HG03060 (cell line): ENCODE measurements around the gene SLC19A1.
"Not testable (repeated sequence)": the region's sequence is repeated elsewhere in the genome, so short reads cannot be mapped to it uniquely, and the experiment has no call there.

Experiments
- ATAC-seq: cut with Tn5 transposase; IDR thresholded peaks from one replicate; pipeline ENCODE4 v1.9.1; 2021; ENCODE audit warnings: low read depth, moderate number of reproducible peaks; ENCODE audit not compliant: unreplicated experiment

The SLC19A1 gene

DNA sequence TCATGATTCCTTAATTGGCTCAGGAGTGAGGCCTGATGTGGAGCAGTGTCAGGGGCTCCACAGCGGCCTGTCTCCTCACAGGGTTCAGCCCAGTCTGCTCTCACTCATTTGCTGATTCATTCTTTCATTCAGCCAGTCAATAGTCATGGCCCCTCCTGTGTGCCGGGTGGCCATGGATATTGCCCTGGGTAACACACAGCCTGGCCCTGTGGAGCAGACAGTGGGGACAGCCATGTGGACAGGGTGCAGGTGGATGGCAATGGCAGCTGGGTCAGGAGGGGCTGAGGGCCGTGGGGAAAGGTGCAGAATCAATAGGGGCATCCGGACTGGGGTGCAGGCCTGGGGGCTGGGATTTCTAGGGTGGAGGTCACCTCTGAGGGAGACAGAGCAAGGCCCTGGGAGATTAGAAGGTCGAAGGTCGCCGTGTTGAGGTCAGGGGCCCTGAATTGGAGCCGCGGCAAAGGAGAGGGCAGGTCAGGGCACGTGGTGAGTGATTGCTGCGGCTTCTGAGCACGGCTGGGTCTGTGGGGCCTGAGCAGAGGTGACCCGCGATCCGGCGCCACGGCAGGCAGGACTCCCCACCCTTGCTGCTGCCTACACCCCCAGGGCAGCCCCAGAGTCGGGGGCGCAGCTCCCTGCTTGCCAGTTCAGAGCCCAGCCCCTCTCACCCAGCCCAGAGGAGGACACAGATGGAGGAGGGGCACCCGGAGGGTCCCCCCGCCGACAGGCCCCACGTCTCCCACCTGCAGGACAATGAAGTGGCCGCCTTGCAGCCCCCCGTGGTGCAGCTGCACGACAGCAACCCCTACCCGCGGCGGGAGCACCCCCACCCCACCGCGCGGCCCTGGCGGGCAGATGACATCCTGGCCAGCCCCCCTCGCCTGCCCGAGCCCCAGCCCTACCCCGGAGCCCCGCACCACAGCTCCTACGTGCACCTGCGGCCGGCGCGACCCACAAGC, 33.4 kb downstream of the SLC19A1 start:
- no peak for ATAC-seq

DNA sequence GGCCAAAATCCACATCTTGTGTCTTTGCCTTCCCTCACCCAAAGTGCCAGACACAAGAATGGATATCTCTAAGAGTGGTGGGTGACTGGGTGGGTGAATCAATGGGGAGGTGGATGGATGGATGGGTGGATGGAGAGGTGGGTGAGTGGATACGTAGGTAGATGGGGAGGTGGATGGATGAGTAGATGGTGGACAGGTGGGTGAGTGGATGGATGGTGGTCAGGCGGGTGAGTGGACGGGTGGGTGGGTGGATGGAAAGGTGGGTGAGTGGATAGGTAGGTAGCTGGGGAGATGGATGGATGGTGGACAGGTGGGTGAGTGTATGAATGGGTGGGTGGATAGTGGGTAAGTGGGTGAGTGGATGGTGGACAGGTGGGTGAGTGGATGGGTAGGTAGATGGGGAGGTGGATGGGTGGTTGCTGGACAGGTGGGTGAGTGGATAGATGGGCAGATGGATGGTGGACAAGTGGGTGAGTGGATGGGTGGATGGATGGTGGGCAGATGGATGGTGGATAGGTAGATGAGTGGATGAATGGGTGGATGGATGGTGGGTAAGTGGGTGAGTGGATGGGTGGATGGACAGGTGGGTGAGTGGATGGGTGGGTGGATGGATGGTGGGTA, 34.2 kb downstream of the SLC19A1 start:
- ATAC-seq: no peak

DNA sequence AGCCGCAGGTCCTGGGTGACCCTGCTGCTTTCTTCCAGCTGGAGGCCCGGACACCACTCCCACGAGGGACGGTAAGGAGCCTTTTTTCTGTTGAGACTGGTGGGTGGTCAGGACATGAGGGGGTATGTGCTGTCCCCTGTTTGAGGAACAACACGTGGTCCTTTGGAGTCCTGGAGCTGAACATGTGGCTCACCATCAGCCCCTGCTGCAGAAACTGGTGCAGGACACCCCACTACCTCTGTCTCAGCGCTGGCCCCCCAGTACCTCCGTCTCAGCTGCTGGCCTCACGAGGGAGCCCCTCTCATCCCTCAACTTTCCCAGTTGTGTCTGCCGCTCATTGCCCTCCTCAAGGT, 34.7 kb downstream of the SLC19A1 start:
- no peak for ATAC-seq

GRCh38 chr21:45506836-45507522, 35.3 kb downstream of the SLC19A1 start:
- ATAC-seq: no peak

- ATAC-seq: no peak
Observed at GRCh38 chr21:45506241-45506817, 35.9 kb downstream of the SLC19A1 start.

- no peak for ATAC-seq
Observed at GRCh38 chr21:45505416-45506021, 36.7 kb downstream of the SLC19A1 start.

- no peak for ATAC-seq
Observed at GRCh38 chr21:45504516-45505415, 37.5 kb downstream of the SLC19A1 start.

DNA sequence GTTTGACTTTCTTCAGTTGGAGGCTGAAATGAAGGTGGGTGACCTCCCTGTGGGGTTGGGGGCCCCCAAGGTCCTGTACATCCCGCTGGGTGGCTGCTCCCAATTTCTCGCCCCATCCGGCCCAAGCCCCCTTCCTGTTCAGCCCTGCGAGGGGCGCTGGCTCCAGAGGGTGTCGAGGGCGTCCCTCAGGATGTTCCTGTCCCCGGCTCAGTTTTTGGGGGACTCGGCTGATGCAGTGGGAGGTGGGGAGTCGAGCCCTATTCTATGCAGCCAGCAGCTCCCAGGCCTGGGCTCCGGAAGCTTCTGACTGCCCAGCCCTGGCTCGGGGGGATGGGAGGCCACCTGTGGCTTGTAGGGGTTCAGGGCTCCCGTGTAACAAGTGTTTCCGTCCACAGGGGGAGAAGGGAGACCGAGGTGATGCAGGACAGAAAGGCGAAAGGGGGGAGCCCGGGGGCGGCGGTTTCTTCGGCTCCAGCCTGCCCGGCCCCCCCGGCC, 38.2 kb downstream of the SLC19A1 start:
- no peak for ATAC-seq

DNA sequence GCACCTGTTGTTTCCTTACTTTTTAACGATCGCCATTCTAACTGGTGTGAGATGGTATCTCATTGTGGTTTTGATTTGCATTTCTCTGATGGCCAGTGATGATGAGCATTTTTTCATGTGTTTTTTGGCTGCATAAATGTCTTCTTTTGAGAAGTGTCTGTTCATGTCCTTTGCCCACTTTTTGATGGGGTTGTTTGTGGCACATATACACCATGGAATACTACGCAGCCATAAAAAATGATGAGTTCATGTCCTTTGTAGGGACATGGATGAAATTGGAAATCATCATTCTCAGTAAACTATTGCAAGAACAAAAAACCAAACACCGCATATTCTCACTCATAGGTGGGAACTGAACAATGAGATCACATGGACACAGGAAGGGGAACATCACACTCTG, 39.0 kb downstream of the SLC19A1 start:
- ATAC-seq: not testable (repeated sequence)

DNA sequence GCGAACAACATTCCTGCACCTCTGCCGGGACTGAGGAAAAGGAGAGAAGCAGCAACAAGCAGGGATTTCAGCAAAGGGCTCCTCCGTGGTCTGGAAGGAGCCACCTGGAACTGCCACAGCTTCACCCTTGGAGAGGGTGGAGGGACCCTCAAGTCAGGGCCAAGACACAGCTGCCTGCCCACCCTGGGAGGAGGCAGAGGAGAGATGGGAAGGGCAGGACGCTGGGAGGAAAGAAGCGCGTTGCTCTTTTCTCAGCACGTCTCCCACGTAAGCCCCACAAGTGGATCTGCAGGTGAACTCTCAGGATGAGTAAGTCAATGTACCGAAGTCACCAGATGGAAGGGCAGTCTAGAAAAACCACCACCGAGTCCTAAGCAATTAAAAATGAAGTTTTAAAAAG, 39.6 kb downstream of the SLC19A1 start:
- no peak for ATAC-seq

- no peak for ATAC-seq
Observed at GRCh38 chr21:45502006-45502345, 40.3 kb downstream of the SLC19A1 start.

DNA sequence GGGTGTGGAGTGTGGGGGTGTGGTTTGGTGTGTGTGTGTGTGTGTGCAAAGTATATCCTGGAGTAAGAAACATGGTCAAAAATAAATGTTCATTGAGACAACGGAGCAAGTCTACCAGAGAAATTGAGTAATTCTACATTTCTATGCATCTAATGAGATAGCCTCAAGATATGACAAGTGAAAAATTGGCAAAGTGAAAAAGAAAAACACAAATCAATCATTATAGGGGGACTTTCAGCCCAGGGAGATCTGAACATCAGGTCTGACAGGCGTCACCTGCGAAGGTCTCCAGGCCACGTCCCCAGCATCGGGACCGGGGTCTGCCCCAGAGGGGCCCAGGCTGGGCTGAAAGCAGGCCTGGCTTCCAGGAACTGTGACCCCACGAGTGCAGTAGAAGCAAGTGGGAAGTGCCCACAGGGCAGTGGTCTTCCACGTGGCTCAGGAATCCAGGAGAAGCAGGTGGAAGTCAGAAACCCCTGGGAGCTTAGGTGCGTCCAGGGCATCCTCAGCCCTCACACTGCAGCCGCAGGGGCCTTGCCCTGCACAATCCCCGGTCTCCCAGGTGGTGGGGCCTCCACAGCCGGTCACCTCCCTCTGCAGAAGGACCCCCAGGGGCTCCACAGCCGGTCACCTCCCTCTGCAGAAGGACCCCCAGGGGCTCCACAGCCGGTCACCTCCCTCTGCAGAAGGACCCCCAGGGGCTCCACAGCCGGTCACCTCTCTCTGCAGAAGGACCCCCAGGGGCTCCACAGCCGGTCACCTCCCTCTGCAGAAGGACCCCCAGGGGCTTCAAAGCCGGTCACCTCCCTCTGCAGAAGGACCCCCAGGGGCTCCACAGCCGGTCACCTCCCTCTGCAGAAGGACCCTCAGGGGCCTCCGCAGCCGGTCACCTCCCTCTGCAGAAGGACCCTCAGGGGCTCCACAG, 40.9 kb downstream of the SLC19A1 start:
- not testable (repeated sequence) for ATAC-seq

DNA sequence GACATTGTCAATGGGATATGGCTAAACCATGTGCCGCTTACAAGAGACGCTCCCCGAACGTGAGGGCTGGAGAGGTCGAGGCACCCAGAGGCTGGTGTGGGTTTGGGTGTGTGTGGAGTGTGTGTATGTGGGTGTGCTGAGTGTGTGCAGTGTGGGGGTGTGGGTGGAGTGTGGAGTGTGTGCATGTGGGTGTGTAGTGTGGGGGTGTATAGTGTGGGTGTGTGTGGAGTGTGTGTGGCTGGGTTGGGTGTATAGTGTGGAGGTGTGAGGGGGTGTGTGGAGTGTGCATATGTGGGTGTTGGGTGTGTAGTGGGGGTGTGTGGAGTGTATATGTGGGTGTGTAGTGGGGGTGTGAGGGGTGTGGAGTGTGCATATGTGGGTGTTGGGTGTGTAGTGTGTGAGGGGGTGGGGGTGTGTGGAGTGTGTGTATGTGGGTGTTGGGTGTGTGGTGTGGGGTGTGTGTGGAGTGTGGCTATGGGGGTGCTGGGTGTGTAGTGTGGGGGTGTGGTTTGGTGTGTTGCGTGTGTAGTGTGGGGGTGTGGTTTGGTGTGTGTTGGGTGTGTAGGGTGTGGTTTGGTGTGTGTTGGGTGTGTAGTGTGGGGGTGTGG, 42.2 kb downstream of the SLC19A1 start:
- ATAC-seq: no peak

DNA sequence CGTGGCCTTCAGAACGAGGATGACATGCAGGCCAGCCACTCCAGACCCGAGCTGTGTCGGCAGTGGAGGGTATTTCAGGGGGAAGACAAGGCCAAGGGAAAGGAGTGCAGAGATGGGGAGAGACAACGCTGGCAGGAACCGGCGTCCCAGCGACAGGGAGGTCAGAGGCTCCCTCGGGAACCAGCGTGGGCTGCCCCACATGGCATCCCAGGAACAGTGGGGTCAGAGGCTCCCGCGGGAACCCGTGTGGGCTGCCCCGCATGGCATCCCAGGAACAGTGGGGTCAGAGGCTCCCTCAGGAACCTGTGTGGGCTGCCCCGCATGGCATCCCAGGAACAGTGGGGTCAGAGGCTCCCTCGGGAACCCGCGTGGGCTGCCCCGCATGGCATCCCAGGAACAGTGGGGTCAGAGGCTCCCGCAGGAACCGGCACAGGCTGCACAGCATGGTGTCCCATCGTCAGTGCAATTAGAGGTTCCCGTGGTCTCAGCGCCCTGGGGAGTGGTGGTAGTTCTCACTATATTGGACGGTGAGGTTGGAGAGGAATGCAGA, 43.0 kb downstream of the SLC19A1 start:
- no peak for ATAC-seq

DNA sequence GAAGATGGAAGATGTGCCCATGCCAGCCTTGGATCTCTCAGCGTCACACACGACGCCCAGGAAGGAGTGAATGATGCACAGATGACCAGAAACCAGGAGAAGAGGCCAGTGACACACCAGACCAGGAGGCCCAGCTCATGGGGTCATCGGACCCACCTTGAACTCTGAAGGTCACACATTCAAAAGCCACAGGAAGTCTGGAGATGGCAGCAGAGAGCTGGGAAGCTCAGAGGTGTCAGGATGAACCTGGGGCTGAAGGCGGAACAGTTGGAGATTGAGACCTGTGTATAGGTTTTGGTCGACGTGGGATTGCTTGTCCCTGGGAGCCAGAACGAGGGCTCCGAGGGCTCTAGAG, 43.6 kb downstream of the SLC19A1 start:
- no peak for ATAC-seq

DNA sequence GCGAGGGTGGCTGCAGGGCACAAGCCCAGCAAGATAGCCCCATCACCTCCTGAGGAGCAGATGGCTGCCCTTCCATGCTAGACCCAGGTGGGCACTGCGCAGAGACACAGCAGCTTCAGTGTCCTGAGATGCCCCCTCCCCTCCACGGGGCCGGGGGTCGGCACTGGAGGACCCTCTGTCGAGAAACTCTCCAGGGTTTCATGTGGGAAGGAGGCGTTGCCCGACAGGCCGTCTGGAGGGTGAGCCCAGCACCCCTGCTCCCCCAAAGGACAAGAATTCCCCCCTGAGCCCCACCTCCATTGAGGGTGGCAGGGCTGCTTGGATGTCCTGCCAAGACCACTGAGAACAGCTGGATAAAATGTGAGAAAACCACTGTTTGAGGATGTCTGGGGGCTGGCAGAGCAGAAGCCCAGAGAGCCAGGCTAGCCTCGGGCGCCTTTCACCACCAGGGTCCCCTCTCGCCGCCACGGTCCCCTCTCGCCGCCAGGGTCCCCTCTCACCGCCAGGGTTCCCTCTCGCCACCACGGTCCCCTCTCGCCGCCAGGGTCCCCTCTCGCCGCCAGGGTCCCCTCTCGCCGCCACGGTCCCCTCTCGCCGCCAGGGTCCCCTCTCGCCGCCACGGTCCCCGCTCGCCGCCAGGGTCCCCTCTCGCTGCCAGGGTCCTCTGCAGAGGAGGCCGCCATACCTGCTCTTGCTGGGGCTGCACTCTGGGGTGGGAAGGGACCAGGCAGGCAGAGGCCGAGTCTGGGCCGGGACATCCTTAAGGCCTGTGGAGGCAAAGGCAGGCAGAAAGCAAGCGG, 44.2 kb downstream of the SLC19A1 start:
- ATAC-seq: no peak
